ENCODE data around the gene TOMM40. TPM values are rescaled to one million over a fixed set of nuclear protein-coding genes. Genes with fewer than 3 reads are reported as not detected.
A peak's percentile ranks its signal among the peaks of the same experiment; 100 is the strongest.

Gene TOMM40
- total RNA-seq, 1 experiment from 2014 or later, result 154 TPM

DNA sequence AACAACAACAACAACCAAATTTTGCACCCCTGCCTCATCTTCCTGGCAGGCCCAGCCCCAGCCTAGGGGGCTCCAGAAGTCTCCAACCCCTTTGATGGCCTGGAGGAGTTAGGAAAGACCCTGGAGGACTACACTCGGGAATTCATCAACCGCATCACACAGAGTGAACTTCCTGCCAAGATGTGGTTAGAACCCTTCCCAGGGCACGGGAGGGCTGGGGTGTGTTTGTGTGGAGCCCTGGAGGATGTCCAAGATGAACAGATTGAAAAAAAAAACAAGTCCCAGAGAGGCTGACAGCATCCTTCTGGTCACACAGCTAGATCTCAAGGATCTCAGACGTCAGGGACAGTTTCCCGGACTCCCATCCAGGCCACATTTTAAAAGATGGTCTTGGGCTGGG lies 36.7 kb downstream of the TOMM40 start:
- DNase-seq (ENCODE audit: low read depth), result peak; percentile 70

- DNase-seq (ENCODE audit: low read depth), result no peak
Measured at GRCh38 chr19:44930088-44930487, 39.0 kb downstream of the TOMM40 start.

- no peak for DNase-seq (ENCODE audit: low read depth)
Measured at GRCh38 chr19:44931541-44931940, 40.5 kb downstream of the TOMM40 start.

DNA sequence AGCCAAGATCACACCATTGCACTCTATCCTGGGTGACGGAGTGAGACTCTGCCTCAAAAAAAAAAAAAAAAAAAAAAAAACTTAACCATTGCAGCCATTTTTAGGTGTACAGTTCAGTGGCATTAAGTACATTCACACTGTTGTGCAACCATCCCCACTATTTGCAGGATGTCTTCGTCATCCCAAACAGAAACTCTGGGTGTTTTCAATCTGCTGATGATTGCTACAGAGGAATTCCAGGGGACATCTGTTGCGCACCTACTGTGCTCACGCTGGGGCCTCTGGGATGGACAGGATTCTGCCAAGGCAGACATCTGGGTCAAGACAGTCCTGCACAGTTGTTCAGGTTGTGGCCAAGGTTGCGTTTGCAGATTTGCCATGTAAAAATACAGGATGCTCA lies 48.6 kb downstream of the TOMM40 start:
- no peak for DNase-seq (ENCODE audit: low read depth)

DNA sequence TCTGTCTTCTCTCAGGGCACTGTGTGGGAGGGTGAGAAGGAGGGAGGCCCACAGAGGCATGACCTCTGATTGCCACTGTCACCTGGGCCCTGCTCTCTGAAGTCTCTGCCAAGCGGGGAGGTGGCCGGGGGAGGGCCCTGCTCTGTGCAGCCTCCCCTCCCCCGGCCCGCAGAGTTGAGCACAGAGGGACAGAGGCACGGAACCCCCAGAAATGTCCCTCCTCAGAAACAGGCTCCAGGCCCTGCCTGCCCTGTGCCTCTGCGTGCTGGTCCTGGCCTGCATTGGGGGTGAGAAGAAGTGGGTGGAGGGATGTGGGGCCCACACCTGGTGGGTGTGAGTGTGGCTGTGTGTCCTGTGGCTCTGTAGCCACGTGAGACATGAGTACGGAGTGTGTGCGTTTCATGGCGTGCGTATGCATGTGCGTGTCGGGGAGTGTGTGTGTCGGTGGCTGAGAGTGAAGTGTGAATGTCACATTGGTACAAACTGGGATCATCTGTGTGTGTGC lies 51.1 kb downstream of the TOMM40 start, which contains the start of gene APOC4:
APOC4 (plus strand) TSS at position 171 of the 505 bp plus-strand sequence; CDS start at position 212, 41 bp downstream.
- DNase-seq (ENCODE audit: low read depth), result no peak

DNA sequence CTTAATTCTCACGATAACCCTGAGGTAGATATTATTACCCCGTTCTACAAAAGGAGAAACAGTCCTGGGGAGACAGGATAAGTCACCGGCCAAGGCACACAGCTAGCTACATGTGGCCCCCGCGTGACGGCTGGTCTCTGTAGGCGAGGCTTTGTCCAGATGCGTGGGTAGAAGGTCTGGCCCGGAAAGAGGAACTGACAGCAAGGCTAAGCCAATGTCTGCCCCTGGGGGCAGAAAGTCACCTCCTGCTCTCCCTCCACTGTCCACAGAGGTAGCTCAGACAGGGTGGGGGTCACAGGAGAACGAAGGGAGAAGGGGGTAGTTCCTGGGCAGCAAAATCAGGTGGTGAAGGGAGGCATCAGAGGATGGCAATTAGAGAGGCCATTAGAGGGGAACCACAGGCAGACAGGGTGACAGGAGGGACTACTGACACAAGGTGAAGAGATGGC lies 52.8 kb downstream of the TOMM40 start:
- no peak for DNase-seq (ENCODE audit: low read depth)

DNA sequence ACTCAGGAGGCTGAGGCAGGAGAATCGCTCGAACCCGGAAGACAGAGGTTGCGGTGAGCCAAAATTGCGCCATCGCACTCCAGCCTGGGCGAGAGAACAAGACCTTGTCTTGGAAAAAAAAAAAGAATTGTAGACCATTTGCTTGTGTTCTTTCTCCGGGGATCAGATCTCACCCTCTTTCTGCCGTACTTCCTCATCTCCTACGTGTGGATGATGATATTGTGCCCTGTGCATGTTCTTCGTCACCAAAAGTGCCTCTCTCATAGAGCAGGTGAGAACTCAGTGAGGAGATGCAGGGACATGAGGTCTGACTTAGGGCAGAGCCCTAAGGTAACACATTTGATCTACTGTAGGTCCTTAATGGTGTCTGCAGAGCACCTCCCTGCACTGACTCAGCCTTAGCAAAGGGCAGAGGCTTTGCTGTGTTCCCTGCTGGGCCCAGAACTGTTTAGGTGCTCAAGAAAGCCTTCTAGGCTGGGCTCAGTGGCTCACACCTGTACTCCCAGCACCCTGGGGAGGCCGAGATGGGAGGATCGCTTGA lies 56.1 kb downstream of the TOMM40 start:
- DNase-seq (ENCODE audit: low read depth), result no peak

- DNase-seq (ENCODE audit: low read depth), result no peak
Measured at GRCh38 chr19:44948237-44948636, 57.2 kb downstream of the TOMM40 start.

DNA sequence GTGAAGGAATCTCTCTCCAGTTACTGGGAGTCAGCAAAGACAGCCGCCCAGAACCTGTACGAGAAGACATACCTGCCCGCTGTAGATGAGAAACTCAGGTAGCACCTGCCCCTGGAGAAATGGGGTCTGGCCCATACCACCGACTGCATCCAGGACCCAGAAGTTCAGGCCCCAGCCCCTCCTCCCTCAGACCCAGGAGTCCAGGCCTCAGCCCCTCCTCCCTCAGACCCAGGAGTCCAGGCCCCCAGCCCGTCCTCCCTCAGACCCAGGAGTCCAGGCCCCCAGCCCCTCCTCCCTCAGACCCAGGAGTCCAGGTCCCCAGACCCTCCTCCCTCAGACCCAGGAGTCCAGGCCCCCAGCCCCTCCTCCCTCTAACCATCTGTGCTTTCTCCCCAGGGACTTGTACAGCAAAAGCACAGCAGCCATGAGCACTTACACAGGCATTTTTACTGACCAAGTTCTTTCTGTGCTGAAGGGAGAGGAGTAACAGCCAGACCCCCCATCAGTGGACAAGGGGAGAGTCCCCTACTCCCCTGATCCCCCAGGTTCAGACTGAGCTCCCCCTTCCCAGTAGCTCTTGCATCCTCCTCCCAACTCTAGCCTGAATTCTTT lies 57.8 kb downstream of the TOMM40 start:
- peak; percentile 52 for DNase-seq (ENCODE audit: low read depth)

- no peak for DNase-seq (ENCODE audit: low read depth)
Measured at GRCh38 chr19:44949550-44949949, 58.5 kb downstream of the TOMM40 start.

- DNase-seq (ENCODE audit: low read depth), result peak; percentile 74
Measured at GRCh38 chr19:44951179-44952159, 60.4 kb downstream of the TOMM40 start.

Other genes with a start within 250 kb of the TOMM40 start
- 52.1 and 54.3 TPM in 2 replicates for gene PVR, start 247.3 kb upstream of the TOMM40 start, total RNA-seq (2014; rRNA removed)
- gene CEACAM19, start 219.8 kb upstream of the TOMM40 start, total RNA-seq (2014; rRNA removed), result 0.06 and 0.13 TPM in 2 replicates
- not detected in 2 replicates for gene CEACAM16, start 192.1 kb upstream of the TOMM40 start, total RNA-seq (2014; rRNA removed)
- gene BCL3, start 142.5 kb upstream of the TOMM40 start, total RNA-seq (2014; rRNA removed), result 10.0 and 18.1 TPM in 2 replicates
- gene CBLC, start 113.4 kb upstream of the TOMM40 start, total RNA-seq (2014; rRNA removed), result not detected in 2 replicates
- 3.3 and 3.5 TPM in 2 replicates for gene BCAM, start 82.2 kb upstream of the TOMM40 start, total RNA-seq (2014; rRNA removed)
- gene NECTIN2, start 45.0 kb upstream of the TOMM40 start, total RNA-seq (2014; rRNA removed), result 68.4 and 79.6 TPM in 2 replicates
- 25.3 and 84.6 TPM in 2 replicates for gene APOE, start 14.5 kb downstream of the TOMM40 start, total RNA-seq (2014; rRNA removed)
- gene APOC1, start 23.4 kb downstream of the TOMM40 start, total RNA-seq (2014; rRNA removed), result 2.5 and 5.1 TPM in 2 replicates
- gene APOC4, start 51.0 kb downstream of the TOMM40 start, total RNA-seq (2014; rRNA removed), result not detected in 2 replicates
- not detected in 2 replicates for gene APOC2, start 54.8 kb downstream of the TOMM40 start, total RNA-seq (2014; rRNA removed)
- 48.3 and 58.2 TPM in 2 replicates for gene CLPTM1, start 64.1 kb downstream of the TOMM40 start, total RNA-seq (2014; rRNA removed)
- 4.1 and 4.5 TPM in 2 replicates for gene RELB, start 110.2 kb downstream of the TOMM40 start, total RNA-seq (2014; rRNA removed)
- gene CLASRP, start 147.8 kb downstream of the TOMM40 start, total RNA-seq (2014; rRNA removed), result 76.0 and 89.8 TPM in 2 replicates
- not detected in 2 replicates for gene ZNF296, start 185.2 kb downstream of the TOMM40 start, total RNA-seq (2014; rRNA removed)
- 27.6 and 44.9 TPM in 2 replicates for gene GEMIN7, start 188.0 kb downstream of the TOMM40 start, total RNA-seq (2014; rRNA removed)
- 43.9 and 46.2 TPM in 2 replicates for gene PPP1R37, start 201.9 kb downstream of the TOMM40 start, total RNA-seq (2014; rRNA removed)